Measurements from ENCODE around the gene CCDC197.

DNA sequence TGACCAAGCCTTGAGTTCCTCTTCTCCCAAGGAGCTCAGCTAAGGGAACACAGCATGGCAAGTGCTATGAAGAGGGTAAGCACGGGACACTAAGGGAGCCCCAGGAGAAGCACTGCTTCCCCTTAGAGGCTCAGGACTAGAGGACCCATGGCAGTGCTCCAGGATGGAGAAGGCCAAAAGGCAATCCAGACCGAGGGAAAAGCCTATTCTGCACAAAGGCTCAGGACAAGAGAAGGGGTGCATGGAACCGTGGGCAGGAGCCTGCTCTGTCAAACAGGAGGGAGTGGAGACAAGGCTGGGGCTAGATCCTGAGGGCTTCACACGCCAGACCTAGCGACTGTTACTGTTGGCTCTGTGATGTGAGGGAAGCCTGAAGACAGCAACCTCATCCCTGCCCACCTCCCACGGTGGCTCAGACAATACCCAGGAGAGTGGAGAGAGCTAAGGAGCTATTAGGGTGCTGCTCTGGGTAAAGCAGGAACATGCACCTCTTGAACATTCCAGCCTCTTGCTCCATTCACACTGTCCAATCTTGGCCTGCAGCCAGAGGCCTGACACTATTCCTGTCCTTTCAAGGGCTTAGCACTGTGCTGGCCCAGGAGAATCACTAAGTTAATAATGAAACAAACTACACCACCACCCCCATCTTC lies 53.3 kb downstream of the CCDC197 start:
- TF ChIP-seq, protein P1, sequence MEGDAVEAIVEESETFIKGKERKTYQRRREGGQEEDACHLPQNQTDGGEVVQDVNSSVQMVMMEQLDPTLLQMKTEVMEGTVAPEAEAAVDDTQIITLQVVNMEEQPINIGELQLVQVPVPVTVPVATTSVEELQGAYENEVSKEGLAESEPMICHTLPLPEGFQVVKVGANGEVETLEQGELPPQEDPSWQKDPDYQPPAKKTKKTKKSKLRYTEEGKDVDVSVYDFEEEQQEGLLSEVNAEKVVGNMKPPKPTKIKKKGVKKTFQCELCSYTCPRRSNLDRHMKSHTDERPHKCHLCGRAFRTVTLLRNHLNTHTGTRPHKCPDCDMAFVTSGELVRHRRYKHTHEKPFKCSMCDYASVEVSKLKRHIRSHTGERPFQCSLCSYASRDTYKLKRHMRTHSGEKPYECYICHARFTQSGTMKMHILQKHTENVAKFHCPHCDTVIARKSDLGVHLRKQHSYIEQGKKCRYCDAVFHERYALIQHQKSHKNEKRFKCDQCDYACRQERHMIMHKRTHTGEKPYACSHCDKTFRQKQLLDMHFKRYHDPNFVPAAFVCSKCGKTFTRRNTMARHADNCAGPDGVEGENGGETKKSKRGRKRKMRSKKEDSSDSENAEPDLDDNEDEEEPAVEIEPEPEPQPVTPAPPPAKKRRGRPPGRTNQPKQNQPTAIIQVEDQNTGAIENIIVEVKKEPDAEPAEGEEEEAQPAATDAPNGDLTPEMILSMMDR (IDR thresholded peaks at IDR 0.05; ENCODE audit: poor library complexity, severe bottlenecking): no peak
- no peak for TF ChIP-seq POLR2AphosphoS5 (IDR thresholded peaks at IDR 0.05)
- no peak for TF ChIP-seq MXI1 (conservative IDR thresholded peaks at IDR 0.05; ENCODE audit: poor library complexity, severe bottlenecking)
- TF ChIP-seq EP300 (conservative IDR thresholded peaks at IDR 0.05; ENCODE audit: poor library complexity, severe bottlenecking): no peak
- TF ChIP-seq RAD21 (conservative IDR thresholded peaks at IDR 0.05): no peak
- no peak for TF ChIP-seq EZH2 (IDR thresholded peaks at IDR 0.05; ENCODE audit: borderline replicate concordance, insufficient read depth, low read length, poor library complexity, severe bottlenecking)
- no peak for TF ChIP-seq TAF1 (IDR thresholded peaks at IDR 0.05; ENCODE audit: low read depth)
- TF ChIP-seq, protein P2, sequence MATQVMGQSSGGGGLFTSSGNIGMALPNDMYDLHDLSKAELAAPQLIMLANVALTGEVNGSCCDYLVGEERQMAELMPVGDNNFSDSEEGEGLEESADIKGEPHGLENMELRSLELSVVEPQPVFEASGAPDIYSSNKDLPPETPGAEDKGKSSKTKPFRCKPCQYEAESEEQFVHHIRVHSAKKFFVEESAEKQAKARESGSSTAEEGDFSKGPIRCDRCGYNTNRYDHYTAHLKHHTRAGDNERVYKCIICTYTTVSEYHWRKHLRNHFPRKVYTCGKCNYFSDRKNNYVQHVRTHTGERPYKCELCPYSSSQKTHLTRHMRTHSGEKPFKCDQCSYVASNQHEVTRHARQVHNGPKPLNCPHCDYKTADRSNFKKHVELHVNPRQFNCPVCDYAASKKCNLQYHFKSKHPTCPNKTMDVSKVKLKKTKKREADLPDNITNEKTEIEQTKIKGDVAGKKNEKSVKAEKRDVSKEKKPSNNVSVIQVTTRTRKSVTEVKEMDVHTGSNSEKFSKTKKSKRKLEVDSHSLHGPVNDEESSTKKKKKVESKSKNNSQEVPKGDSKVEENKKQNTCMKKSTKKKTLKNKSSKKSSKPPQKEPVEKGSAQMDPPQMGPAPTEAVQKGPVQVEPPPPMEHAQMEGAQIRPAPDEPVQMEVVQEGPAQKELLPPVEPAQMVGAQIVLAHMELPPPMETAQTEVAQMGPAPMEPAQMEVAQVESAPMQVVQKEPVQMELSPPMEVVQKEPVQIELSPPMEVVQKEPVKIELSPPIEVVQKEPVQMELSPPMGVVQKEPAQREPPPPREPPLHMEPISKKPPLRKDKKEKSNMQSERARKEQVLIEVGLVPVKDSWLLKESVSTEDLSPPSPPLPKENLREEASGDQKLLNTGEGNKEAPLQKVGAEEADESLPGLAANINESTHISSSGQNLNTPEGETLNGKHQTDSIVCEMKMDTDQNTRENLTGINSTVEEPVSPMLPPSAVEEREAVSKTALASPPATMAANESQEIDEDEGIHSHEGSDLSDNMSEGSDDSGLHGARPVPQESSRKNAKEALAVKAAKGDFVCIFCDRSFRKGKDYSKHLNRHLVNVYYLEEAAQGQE (IDR thresholded peaks at IDR 0.05; ENCODE audit: borderline replicate concordance): no peak

All from neural cell (in vitro differentiated cells).